ENCODE results near the gene LCA5.
"Not testable (repeated sequence)": the region's sequence is repeated elsewhere in the genome, so short reads cannot be mapped to it uniquely, and the experiment has no call there.

The LCA5 gene

DNA sequence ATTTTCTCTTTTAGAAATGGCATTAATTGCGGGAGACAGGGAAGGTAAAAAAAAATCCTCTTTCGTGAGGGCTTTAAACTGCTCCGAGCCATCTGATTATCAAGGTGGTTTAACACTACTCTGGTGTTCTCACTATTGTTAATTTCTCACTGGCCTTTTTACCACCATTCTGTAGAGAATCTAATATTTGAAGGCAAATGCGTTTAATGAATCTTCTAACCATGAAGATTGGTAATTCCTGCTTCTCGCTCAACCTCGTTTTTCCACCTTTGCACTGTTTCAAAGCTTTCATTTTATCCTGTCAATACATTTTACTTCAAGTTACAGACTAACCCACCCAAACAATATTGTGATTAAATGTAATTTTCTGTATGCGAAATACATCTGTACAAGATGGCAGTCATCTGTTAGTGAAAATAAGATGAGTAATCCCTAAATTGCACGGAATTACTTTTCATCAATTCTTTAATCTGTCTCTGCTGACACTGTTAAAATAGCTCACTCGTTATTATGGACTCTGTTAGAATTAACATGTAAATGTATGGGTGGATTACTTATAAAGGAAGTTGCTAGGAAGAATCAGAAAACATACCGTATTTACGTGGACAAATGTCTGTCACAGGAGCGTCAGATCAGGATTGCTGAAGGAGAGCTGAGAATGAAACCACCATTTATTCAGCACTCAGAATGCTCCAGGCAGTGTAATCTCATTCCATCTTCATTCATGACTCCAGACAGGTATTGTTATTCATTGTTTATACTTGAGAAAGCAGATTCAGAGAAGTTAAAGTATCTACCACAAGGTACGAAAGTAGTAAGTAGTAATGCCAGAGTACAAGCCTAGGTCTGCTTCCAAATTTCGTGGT lies 1.1 kb upstream of the LCA5 start:
- DNase-seq (ENCODE audit: low read depth) = no peak

DNA sequence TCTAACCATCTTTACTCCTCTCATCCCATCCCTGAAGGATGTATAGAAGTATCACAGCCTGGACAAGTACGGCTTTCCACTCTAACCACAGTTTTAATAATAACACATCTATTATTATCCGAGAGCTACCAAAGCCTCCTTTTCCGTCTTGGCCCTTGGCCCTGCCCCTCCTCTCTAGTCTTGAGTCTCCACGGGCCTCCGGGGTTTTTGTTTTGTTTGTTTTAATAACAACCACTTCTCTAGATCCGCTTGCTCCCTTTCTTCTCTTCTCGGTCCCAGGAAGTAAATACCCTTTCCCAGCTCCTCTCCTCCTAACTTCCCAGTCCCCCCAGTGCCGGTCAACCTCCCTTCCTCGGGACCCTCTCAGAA lies 661 bp downstream of the LCA5 start:
- DNase-seq (ENCODE audit: low read depth) = no peak

DNA sequence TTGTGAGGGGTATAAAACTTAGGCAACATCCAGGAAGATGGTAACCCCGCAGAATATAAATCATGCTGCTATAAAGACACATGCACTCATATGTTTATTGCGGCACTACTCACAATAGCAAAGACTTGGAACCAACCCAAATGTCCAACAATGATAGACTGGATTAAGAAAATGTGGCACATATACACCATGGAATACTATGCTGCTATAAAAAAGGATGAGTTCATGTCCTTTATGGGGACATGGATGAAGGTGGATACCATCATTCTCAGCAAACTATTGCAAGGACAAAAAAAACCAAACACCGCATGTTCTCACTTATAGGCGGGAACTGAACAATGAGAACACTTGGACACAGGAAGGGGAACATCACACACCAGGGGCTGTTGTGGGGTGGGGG lies 7.7 kb downstream of the LCA5 start:
- DNase-seq (ENCODE audit: low read depth) = not testable (repeated sequence)

DNA sequence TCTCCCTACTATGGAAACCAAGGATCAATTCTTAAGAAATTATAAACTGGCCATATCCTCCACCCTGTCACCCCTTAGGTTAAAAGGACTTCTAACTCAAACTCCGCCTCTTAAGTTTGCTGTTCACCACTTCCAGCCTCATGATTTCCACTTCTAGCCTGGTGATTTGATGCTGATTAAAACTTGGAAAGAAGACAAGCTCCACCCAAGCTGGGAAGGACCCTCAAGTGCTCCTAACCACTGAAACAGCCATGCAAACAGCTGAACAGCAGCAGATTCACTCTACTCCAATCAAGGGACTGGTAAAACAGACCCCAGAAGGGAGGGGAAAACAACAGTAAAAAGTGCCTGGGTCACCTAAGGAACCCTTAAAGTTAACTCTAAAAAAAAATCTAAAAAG lies 10.3 kb downstream of the LCA5 start:
- no peak for DNase-seq (ENCODE audit: low read depth)

DNA sequence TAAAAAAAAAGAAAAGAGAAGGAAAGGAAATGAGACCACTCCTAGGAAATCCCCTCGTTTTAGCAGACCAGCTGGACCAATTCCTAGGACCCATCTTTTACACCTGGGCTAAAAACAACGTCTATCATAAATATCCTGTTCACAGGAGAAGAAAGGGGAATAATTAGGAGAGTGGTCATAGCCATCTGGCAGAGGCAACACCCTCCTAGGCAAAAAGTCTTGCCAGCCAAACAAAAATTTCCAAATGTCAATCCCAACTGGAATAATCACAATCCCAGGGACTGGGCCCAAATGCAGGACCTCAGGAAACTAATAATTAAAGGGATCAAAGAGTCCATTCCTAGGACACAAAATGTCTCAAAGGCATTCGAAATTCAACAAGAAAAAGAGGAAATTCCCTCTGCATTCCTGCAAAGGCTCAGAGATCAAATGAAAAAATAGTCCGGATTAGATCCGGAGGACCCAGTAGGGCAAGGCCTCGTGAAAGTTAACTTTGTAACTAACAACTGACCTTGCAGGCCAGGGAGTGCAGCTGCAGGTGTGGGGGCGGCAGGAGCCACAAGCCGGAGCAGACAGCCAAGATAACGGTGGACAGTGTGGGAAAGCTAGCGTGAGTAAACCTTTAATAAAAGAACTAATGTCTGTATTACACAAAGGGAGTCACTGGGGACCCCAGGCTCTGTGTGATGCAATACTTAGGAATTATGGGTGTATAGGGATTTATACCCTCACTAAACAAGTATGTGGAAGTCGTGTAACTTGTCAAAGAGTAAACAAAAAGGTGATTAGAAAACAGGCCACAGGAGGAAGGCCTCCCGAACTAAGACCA lies 11.7 kb downstream of the LCA5 start:
- no peak for DNase-seq (ENCODE audit: low read depth)

DNA sequence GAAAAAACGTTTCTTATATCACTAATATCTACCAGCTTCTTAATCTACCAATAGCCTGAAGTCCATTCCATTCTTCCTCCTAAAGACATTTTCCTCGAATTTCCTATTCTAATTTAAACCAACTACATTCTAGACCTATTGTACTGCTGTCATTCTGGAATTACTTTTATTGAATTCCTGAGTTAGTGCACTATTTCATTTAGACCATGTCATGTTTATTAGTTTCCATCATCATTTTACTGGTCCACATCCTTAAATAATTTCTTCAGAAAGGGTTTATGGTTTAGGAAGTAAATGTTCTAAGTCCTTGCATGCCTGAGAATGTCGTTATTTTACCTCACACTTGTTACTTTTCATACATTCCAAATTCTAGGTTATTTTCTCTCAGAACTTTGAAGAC lies 13.2 kb downstream of the LCA5 start:
- DNase-seq (ENCODE audit: low read depth) = no peak

DNA sequence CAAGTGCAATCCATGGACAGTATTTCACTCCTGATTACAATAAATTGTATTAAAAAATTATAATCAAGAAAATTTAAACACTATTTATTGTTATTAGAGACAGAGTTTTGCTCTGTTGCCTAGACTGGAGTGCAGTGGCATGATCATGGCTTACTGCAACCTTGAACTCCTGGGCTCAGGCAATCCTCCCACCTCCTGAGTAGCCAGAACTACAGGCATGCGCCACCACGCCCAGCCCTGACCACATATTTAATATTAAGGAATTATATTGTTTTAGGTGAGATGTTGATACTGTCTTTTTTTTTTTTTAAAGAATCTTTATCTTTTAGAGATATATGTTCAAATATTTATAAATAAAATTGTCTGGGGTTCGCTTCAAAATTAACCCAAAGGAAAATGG lies 14.6 kb downstream of the LCA5 start:
- no peak for DNase-seq (ENCODE audit: low read depth)

DNA sequence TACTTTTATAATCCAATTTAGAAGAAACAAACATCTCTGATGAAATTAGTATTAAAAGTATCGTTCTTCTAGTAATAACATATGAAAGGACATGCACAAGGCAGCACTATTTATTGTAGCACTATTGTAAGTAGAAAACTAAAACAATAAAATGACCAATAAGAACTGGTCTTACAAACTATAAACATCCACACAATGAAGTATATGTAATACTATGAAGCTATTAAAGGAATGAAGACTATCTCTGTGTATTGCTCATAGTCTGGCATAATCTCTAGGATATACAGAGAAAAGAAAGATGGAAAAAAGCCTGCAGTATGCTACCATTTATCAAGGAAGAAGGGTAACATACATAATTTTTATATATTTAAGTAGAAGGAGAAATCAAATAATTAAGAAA lies 16.7 kb downstream of the LCA5 start:
- no peak for DNase-seq (ENCODE audit: low read depth)

DNA sequence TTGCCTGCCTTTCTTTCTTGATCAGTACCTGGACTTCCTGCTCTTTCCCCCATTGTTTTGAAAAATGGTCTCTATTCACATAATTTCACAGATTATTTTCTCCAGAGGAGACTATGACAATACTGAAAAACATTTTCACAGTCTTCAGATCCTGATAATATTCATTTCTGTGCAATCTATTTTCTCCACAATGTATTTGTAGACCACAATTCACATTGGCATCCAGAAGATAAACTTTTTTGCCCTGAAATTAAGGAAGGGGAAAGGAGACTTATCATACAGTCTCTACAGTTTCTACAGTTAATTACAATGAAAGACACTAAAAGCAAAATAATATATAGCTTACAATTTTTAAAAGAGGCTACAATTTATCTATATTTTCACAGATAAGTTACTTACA lies 18.4 kb downstream of the LCA5 start:
- DNase-seq (ENCODE audit: low read depth) = no peak

DNA sequence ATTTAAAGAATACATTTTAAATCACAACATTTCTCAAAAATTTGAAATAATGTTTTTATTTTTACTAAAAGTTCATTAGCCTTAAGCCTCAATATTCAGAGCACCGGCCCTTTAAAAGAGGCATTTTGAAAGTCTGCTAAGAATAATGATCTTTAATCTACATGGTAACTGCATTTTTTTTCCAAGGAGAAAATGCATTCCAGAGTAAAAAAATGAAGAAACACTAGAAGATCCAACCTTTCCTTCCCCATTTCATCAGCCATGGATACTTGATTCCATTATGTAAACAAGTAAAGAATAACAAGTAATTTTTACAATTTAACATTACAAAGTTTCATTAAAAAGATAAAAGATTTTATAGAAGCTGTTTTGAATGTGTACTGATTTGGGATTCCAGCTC lies 21.8 kb downstream of the LCA5 start:
- no peak for DNase-seq (ENCODE audit: low read depth)

DNA sequence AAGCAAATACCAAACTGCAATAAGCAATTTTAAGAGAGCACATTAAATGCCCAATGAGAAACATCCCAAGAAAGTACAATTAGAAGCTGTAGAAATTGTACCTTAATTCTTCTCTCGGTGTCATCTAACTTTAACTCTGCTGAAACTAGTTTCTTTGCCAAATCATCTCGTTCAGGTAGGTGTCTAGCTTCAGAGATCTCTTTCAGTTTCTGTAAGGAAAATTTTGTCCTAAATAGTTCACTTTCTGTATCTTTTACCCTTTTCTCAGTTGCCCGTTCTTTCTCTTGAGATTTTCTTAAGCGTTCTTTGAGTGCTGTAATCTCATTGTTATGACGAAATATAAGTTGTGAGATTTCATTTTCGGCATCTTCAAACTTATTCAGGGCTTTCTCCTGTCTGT lies 24.1 kb downstream of the LCA5 start:
- DNase-seq (ENCODE audit: low read depth) = no peak

DNA sequence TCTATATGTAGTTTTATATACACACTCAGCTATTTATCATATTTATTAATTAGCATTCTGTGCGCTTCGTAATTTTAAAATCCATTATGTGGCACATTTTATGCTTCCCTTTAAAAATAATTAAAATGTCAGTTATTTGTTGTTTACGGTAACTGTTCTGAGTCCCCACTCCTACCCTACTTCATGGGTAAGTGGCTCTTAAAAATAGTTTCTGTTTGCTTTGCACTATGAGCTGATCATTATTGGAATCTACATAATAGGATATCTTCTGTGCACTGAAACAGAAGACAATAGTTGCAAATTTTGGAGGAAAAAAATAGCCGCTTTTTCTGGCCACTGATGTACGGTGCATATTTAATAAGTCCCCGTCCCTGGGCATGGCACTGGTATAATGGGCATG lies 25.2 kb downstream of the LCA5 start:
- no peak for DNase-seq (ENCODE audit: low read depth)

DNA sequence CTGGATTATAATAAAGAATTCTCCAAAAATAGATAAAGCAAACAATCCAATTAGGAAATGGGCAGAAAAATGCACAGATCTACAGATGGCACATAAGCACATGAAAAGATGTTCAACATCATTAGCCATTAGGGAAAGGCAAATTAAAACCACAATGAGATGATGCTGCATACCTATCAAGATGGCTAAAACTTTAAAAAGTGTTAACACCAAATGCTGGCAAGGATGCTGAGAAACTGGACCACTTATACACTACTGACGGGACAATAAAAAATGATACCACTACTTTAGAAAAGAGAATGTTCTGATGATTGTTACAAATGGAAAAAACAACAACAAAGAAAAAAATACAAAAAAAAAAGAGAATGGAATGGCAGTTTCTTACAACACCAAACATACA lies 26.5 kb downstream of the LCA5 start:
- DNase-seq (ENCODE audit: low read depth) = no peak

DNA sequence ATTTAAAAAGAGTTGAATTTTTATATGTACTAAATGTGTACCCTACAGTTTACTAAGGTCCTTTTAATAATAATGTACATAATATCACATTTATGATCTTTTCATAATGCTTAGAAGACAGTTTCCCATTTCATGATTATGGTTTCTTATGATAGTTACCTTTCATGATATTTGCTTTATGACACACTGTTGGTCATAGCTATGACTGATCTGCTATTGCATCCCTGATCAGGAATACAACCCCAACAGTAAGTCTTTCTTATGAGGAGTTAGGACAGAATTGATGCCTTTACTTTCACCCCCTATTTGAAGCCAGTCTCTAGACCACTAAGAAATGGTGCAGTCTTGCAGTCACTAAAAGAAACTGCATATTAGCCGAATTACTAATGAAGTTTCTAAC lies 31.0 kb downstream of the LCA5 start:
- no peak for DNase-seq (ENCODE audit: low read depth)

DNA sequence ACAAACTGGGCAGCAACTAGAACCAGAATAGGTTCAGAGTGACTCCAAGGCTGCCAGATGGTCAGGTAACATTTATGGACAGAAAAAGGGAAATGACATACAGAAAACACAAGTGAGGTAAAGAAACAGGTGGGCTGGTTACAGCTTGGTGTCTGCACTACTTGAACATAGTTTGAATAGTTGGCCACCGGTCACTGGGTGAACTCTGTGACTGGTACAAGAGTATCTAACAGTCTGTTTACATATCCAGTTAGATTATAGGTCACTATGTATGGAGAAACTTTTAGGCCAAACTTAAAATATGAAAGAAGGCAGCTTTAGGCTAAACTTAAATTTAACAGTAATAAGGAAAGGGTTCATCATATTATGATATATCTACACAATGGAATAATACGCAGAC lies 32.9 kb downstream of the LCA5 start:
- no peak for DNase-seq (ENCODE audit: low read depth)

DNA sequence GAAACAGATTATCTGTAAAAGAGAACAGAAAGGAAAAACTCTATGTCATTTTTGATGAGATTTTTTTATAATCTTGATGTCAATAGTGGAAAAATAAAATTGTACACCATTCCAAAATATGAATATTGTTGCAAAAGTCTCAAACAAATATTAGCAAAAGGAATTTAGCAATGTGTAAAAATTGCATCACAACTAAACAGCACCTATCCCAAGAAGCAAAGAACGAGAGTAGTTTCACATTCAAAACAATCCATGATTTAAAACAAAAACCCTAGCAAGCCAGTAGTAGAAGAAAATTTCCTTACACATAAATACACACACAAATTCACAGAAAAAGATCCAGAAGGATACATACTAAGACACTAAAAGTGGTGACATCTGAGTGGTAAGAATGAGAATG lies 38.4 kb downstream of the LCA5 start:
- DNase-seq (ENCODE audit: low read depth) = no peak

DNA sequence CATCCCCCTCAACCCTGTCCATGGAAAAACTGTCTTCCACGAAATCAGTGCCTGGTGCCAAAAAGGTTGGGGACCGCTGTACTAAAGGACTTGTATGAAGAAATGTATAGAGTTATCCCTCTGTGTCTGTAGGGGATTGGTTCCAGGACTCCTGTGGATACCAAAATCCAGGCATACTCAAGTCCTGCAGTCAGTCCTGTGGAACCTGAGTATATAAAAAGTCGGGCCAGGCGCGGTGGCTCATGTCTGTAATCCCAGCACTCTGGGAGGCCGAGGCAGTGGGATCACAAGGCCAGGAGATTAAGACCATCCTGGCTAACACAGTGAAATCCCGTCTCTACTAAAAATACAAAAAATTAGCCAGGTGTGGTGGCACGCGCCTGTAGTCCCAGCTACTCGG lies 42.0 kb downstream of the LCA5 start:
- no peak for DNase-seq (ENCODE audit: low read depth)

DNA sequence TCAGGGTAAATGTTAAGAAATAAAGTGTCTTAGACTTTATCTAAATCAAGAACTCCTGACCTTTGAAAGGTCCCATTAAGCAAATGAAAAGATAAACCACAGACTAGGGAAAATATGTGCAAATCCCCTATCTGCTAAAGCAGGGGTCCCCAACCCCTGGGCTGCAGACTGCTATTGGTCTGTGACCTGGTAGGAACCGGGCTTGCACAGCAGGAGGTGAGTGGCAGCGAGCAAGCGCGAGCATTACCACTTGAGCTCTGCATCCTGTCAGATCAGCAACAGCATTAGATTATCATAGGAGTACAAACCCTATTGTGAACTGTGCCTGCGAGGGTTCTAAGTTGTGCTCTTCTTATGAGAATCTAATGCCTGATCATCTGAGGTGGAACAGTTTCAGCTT lies 42.4 kb downstream of the LCA5 start:
- DNase-seq (ENCODE audit: low read depth) = no peak

DNA sequence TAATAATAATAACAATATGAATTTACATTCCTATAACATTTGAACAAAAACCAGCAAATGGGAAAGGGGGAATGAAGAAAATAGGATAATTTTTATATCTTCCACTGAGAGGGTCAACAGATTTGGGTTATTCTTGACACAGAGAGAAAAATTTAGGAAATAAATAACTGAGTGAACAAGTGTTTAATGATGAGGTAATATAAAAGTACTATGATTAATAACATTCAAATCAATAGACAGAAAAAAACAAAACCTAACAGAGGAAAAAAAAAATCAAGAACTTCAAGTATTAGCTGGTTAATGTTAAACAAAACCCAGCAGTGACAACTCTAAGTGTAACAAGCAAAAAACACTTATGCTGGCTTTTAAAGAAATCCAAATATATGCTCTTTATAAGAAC lies 66.5 kb downstream of the LCA5 start:
- DNase-seq (ENCODE audit: low read depth) = no peak

DNA sequence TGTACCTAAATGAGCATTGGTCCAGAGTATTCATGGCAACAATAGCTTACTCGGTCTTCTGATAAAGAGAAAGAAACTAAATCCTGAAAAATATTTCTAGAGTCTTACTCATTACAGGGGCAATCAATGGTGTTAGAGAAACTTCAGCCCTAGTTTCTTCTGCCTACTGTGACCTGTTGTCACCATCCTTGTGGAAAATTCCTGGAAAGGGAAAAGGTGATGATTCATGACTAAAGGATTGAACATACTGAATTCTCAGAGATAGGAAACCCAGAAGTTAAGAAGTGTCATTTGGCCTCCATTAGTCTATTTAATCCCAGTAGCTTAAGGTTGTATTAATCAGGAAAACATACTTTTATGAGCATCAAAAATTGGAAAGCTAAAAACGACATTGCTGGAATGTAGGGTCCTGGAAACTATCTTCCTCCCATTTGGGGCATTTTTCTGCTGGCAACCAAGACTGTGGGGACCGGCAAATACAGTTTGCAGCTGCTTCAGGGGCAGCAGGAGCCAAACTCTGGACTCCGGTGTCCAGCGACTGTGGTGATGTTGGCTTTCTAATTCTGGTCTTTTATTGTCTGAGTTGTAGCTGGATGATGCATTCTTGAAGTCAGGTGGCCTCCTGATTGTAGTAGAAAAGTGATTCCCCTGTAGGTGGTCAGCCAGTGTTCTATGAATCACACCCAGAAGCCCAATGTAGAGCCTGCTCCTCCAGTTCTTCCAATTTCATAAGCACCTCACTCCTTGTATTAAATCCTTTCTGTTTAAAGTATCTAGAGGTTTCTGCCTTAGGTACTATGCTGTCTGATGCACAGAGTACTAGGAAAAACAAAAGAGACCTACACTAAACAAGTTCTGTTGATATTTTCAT lies 67.6 kb downstream of the LCA5 start:
- no peak for DNase-seq (ENCODE audit: low read depth)

DNA sequence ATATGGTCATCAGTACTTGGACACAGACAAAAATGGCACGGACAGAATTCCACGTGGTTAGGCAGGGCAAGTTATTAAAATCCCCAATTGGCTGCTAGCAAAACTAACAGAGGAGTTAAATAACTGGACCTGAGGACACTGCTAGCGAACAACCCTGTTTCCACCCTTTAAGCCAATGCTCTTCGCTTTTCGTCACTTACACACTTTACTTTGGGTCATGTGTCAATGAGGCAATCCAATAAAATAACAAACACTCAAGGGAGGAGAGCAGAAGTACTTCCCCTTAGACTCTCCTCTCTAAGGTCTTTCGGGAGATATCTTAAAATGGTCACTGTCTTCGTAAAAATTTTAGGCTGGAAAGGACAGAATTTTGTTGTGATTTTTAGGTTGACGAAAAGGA lies 68.6 kb downstream of the LCA5 start:
- no peak for DNase-seq (ENCODE audit: low read depth)

DNA sequence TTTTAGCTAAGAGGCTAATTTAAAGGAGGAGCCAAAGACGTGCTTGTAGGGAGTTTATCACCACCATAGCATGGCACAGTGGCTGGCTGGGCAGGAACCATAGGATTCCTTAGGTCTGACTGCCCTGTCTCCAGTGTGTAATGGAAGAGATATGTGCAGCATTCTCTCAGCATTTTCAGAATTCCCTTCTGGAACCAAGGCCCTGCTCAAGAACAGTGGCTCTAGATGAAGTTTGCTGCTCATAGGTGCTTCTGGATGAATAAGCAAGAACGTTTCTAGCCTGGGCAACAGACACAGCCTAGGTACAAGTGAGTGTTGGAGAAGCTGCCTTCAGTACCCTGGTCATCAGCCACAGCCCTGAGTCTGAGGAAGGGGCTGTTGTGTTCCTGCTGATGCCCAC lies 69.1 kb downstream of the LCA5 start:
- no peak for DNase-seq (ENCODE audit: low read depth)

DNA sequence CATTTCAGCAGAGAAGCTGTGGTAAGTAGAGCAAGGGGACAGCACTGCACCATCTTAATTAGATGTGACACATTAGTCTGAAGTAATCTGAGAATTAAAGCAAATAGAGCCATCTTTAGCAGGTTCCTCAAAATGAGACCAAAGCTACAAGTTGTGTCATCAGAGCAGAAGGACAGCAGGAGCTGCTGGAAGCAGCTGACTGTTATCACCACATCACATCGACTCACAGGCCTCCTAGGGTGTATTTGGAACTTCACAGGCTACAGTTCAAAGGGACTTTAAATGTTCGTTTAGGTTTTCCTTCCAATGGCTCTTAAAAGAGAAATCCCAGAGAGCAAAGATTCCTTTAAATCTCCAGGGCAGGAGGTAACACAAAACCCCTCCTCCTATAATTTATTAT lies 69.5 kb downstream of the LCA5 start:
- no peak for DNase-seq (ENCODE audit: low read depth)
